Ramos (cell line): ENCODE data around the gene AHI1.
"Not testable (repeated sequence)": the region's sequence is repeated elsewhere in the genome, so short reads cannot be mapped to it uniquely, and the experiment has no call there.

Source experiments
- in situ Hi-C: fragments of 300-500 bp; cut with MboI; formaldehyde crosslinking; loops from one replicate; pipeline ENCODE4 v1.14.3; 2022; ENCODE audit warnings: low sequenced_read_pairs; ENCODE audit not compliant: unreplicated experiment

AHI1 gene

GRCh38 chr6:135410856-135411255 lies 86.7 kb downstream of the AHI1 start:
- in situ Hi-C loops = no loop called here

- in situ Hi-C loops = no loop called here
Observed at GRCh38 chr6:135403584-135403983, 94.0 kb downstream of the AHI1 start.

GRCh38 chr6:135402311-135402710 lies 95.2 kb downstream of the AHI1 start:
- in situ Hi-C loops = no loop called here

GRCh38 chr6:135397172-135397952 lies 100.2 kb downstream of the AHI1 start:
- in situ Hi-C loops = no loop called here

GRCh38 chr6:135395136-135395535 lies 102.4 kb downstream of the AHI1 start:
- in situ Hi-C loops = no loop called here

GRCh38 chr6:135393289-135393688 lies 104.3 kb downstream of the AHI1 start:
- in situ Hi-C loops = no loop called here

GRCh38 chr6:135390458-135390857 lies 107.1 kb downstream of the AHI1 start:
- in situ Hi-C loops = no loop called here

- in situ Hi-C loops = no loop called here
Observed at GRCh38 chr6:135385299-135385698, 112.2 kb downstream of the AHI1 start.

GRCh38 chr6:135383766-135384165 lies 113.8 kb downstream of the AHI1 start:
- in situ Hi-C loops = no loop called here

- in situ Hi-C loops = no loop called here
Observed at GRCh38 chr6:135383301-135383700, 114.2 kb downstream of the AHI1 start.

- in situ Hi-C loops = no loop called here
Observed at GRCh38 chr6:135382182-135382628, 115.3 kb downstream of the AHI1 start.

- in situ Hi-C loops = no loop called here
Observed at GRCh38 chr6:135380793-135381192, 116.7 kb downstream of the AHI1 start.

GRCh38 chr6:135379647-135380046 lies 117.9 kb downstream of the AHI1 start:
- in situ Hi-C loops = no loop called here

- in situ Hi-C loops = no loop called here
Observed at GRCh38 chr6:135372758-135373157, 124.8 kb downstream of the AHI1 start.

- in situ Hi-C loops = not testable (repeated sequence)
Observed at GRCh38 chr6:135363622-135364021, 133.9 kb downstream of the AHI1 start.

- in situ Hi-C loops = no loop called here
Observed at GRCh38 chr6:135362124-135362523, 135.4 kb downstream of the AHI1 start.

GRCh38 chr6:135360222-135360621 lies 137.3 kb downstream of the AHI1 start:
- in situ Hi-C loops = no loop called here

GRCh38 chr6:135358985-135359384 lies 138.6 kb downstream of the AHI1 start:
- in situ Hi-C loops = no loop called here

GRCh38 chr6:135358251-135358821 lies 139.2 kb downstream of the AHI1 start:
- in situ Hi-C loops = no loop called here

- in situ Hi-C loops = no loop called here
Observed at GRCh38 chr6:135354407-135354806, 143.1 kb downstream of the AHI1 start.

GRCh38 chr6:135353113-135353512 lies 144.4 kb downstream of the AHI1 start:
- in situ Hi-C loops = no loop called here

GRCh38 chr6:135351635-135352034 lies 145.9 kb downstream of the AHI1 start:
- in situ Hi-C loops = no loop called here
